PC-3 (cell line): Measurements from ENCODE around the gene LY6G6F.

Experiments
- CTCF ChIP-seq: fragments of 300-600 bp; sonication (generic); conservative IDR thresholded peaks from 2 replicates; pipeline ENCODE4 v1.5.1; 2017; ENCODE audit warnings: antibody characterized with exemption, low read depth, mild to moderate bottlenecking, low read length
- EZH2 ChIP-seq: fragments of 300-600 bp; sonication (generic); IDR thresholded peaks from one replicate; pipeline ENCODE4 v1.6.1; 2017; ENCODE audit warnings: antibody characterized with exemption, mild to moderate bottlenecking, low read length; ENCODE audit not compliant: unreplicated experiment
- EZH2phosphoT487 ChIP-seq: fragments of 300-600 bp; sonication (generic); IDR thresholded peaks from 2 replicates; pipeline ENCODE4 v1.6.1; 2018; ENCODE audit warnings: mild to moderate bottlenecking, antibody characterized with exemption, low read length, borderline replicate concordance

- TF ChIP-seq CTCF (peak; percentile 61), EZH2phosphoT487 (no peak), EZH2 (no peak)
These were observed 17.2 kb upstream of the LY6G6F start for GRCh38 chr6:31689249-31690110.
